GM21515 (cell line): ENCODE data around the gene OPHN1.

Experiments
- ATAC-seq: cut with Tn5 transposase; IDR thresholded peaks from one replicate; pipeline ENCODE4 v1.9.1; 2021; ENCODE audit not compliant: unreplicated experiment

Gene OPHN1

GRCh38 chrX:68433155-68433980 is at the start of gene OPHN1:
OPHN1 (minus strand) TSS chrX:68433495; CDS start chrX:68433020, 475 bp downstream.
- ATAC-seq, result no peak

GRCh38 chrX:68480969-68481368 is 47.7 kb upstream of the OPHN1 start:
- ATAC-seq, result no peak

GRCh38 chrX:68464796-68465195 is 31.5 kb upstream of the OPHN1 start:
- no peak for ATAC-seq

GRCh38 chrX:68463880-68464279 is 30.6 kb upstream of the OPHN1 start:
- ATAC-seq, result no peak

- ATAC-seq, result no peak
These were observed 29.4 kb upstream of the OPHN1 start for GRCh38 chrX:68462653-68463052.

- ATAC-seq, result no peak
These were observed 28.9 kb upstream of the OPHN1 start for GRCh38 chrX:68462197-68462596.

- ATAC-seq, result no peak
These were observed 28.3 kb upstream of the OPHN1 start for GRCh38 chrX:68461576-68461975.

GRCh38 chrX:68461093-68461492 is 27.8 kb upstream of the OPHN1 start:
- ATAC-seq, result no peak

GRCh38 chrX:68455151-68455510 is 21.8 kb upstream of the OPHN1 start:
- ATAC-seq, result no peak

GRCh38 chrX:68454476-68455150 is 21.3 kb upstream of the OPHN1 start:
- ATAC-seq, result no peak

- ATAC-seq, result no peak
These were observed 18.4 kb upstream of the OPHN1 start for GRCh38 chrX:68451720-68452119.

GRCh38 chrX:68443155-68443868 is 10.0 kb upstream of the OPHN1 start:
- ATAC-seq, result no peak

GRCh38 chrX:68440940-68441339 is 7.6 kb upstream of the OPHN1 start:
- no peak for ATAC-seq

- ATAC-seq, result no peak
These were observed 7.1 kb upstream of the OPHN1 start for GRCh38 chrX:68440442-68440841.

- ATAC-seq, result no peak
These were observed 6.0 kb upstream of the OPHN1 start for GRCh38 chrX:68439341-68439740.

- no peak for ATAC-seq
These were observed 5.3 kb upstream of the OPHN1 start for GRCh38 chrX:68438575-68438974.

GRCh38 chrX:68433981-68434299 is 645 bp upstream of the OPHN1 start:
- no peak for ATAC-seq

GRCh38 chrX:68432648-68433047 is 647 bp downstream of the OPHN1 start:
- no peak for ATAC-seq

- ATAC-seq, result no peak
These were observed 1.5 kb downstream of the OPHN1 start for GRCh38 chrX:68431836-68432235.

- no peak for ATAC-seq
These were observed 4.1 kb downstream of the OPHN1 start for GRCh38 chrX:68429216-68429615.

- ATAC-seq, result no peak
These were observed 4.9 kb downstream of the OPHN1 start for GRCh38 chrX:68428431-68428830.

- ATAC-seq, result no peak
These were observed 8.6 kb downstream of the OPHN1 start for GRCh38 chrX:68424719-68425118.
